Adrenal gland (tissue), 12 donors: ENCODE measurements around the gene COL15A1. TPM values are rescaled to one million over a fixed set of nuclear protein-coding genes. Genes with fewer than 3 reads are reported as not detected.

ENCODE experiments used
- DNase-seq, 7 donors: peaks; one replicate each; pipeline ENCODE4 v3.0.0-alpha.2; 2019 to 2020
- H3K27ac ChIP-seq, 5 donors: fragments of 200-600 bp; sonication (generic) in 4 of 5; 1 replicate in 3 of 5; 2 replicates in 2 of 5; pipeline versions ENCODE4 v1.5.1 to v1.8.0; 2016 to 2020; ENCODE audit warnings: mild to moderate bottlenecking in 1 of 5
- H3K27me3 ChIP-seq: fragments of 200-600 bp; 2 replicates; pipeline ENCODE4 v1.8.0; 2021
- H3K36me3 ChIP-seq, 2 donors: fragments of 200-600 bp; replicated peaks in 1 of 2; 1 replicate in 1 of 2; 2 replicates in 1 of 2; pipeline versions ENCODE4 v1.5.1 to v1.8.0; 2018 to 2022
- H3K4me1 ChIP-seq, 2 donors: fragments of 200-600 bp; replicated peaks in 1 of 2; 1 replicate in 1 of 2; 2 replicates in 1 of 2; pipeline versions ENCODE4 v1.5.1 to v1.8.0; 2018 to 2021
- H3K4me3 ChIP-seq, 4 donors: fragments of 200-600 bp; sonication (generic) in 3 of 4; one replicate each; pipeline ENCODE4 v1.5.1; 2016 to 2018
- H3K9me3 ChIP-seq, 3 donors: fragments of 200-600 bp; sonication (generic) in 1 of 3; replicated peaks in 1 of 3; 1 replicate in 2 of 3; 2 replicates in 1 of 3; pipeline versions ENCODE4 v1.5.1 to v1.8.0; 2016 to 2021
- CTCF ChIP-seq, 6 experiments: fragments of 450-650 bp in 4 of 6; fragments of 200-600 bp in 2 of 6; sonication (generic) in 1 of 6; IDR thresholded peaks; 1 replicate in 5 of 6; 2 replicates in 1 of 6; pipeline versions ENCODE4 v1.5.1 to v1.8.0; 2016 to 2021; ENCODE audit warnings: antibody characterized with exemption in 6 of 6, mild to moderate bottlenecking in 2 of 6, moderate library complexity in 1 of 6
- POLR2A ChIP-seq, 2 donors: fragments of 450-650 bp; IDR thresholded peaks; one replicate each; pipeline ENCODE4 v1.6.1; 2017; ENCODE audit warnings: antibody characterized with exemption in 2 of 2, mild to moderate bottlenecking in 2 of 2, moderate library complexity in 1 of 2
- WGBS, 4 donors: extraction: QIAGEN DNeasy Blood & Tissue Kit in 2 of 4; methylation state at CpG; one replicate each; pipeline versions ENCODE4 v1.1.5 to v1.1.7; 2013 to 2017; 5-methylcytosine and 5-hydroxymethylcytosine counted together
- intact Hi-C, 2 donors: fragments of 100-400 bp; cut with DNase I; formaldehyde crosslinking; loops; one replicate each; pipeline versions ENCODE4 v1.14.1 to v1.15.0; 2022 to 2023
- polyA plus RNA-seq, 3 donors: library from polyadenylated mRNA; stranded (reverse); fragments of 200-250 nt in 2 of 3; fragments of 350-450 nt in 1 of 3; fragmentation: Illumina TruSeq in 1 of 3; extraction: RNeasy Lipid Tissue Mini Kit (QIAGEN cat#74804) in 1 of 3; gene quantifications; one replicate each; pipeline ENCODE4 v1.2.3, GENCODE V29; 2013 to 2014
- total RNA-seq, 9 donors: library from RNA; depleted of rRNA in 4 of 9; stranded (reverse); fragments of >200 nt in 4 of 9; fragments of 120-200 nt in 1 of 9; fragmentation: NEBNext Ultra II Directional in 1 of 9; extraction: Animal tissue kit (Norgen Biotek cat#: 25700) in 1 of 9; gene quantifications; one replicate each; pipeline versions ENCODE4 v1.1.0 to v1.2.4, GENCODE V29; 2013 to 2023
- donor health status: healthy with polysubstance abuse.
- donor health status: Bipolar disorder and iron deficiency.
- donor health status: DM: yes; HTN: yes; CAD: no.
- donor health status: DM: no; HTN: no; CAD: no.
- donor health status: DM: no; HTN: no; CAD: no.
- donor health status: DM: yes; HTN: yes; CAD: no.

The COL15A1 gene
- total and polyA plus RNA-seq, 12 donors = 34.8 to 320 (median 101) TPM

DNA sequence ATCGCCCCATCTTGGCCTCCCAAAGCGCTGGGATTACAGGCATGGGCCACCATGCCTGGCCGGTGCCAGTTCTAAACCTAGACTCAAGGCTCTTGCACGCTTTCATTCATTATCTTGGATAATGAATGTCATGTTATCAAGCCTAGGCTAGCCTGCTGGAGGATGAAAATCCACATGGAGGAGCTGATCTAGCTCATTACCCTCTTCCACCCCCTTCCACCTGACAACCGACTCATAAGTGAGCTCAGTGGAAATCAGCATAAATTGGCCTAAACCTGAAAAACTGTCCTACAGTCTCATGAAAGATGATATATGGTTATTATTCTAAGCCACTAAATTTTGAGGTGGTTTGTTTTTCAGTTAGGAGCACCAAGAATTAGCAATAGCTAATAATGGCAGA is 157.6 kb downstream of the COL15A1 start:
- H3K4me3 ChIP-seq = no peak overlapping the region
- H3K27ac ChIP-seq = no peak overlapping the region
- H3K36me3 ChIP-seq = no peaks in the 10 kb centered on the region
- WGBS, 4 donors = 95 to 98% (median 97%) methylated on average over 5 of the region's 5 CpGs
- DNase-seq = no peak
- TF ChIP-seq CTCF (IDR thresholded peaks at IDR 0.05) (no peak), POLR2A (IDR thresholded peaks at IDR 0.05) (no peak)
- intact Hi-C loops = loop anchor here in 1 of 2 donors (10.0 kb wide), 1 partner anchor 86 kb away; no protein-coding TSS in a partner anchor
- H3K4me1 ChIP-seq = peaks cover 6 to 12% of the 10 kb centered on the region in 2 donors
- no peaks in the 10 kb centered on the region for H3K9me3 ChIP-seq
- no peaks in the 10 kb centered on the region for H3K27me3 ChIP-seq

- intact Hi-C loops = loop anchor here in 1 of 2 donors (10.0 kb wide), 1 partner anchor 87 kb away; no protein-coding TSS in a partner anchor
- WGBS, 4 donors = 94 to 97% (median 96%) methylated on average over 2 of the region's 2 CpGs
These were observed 158.1 kb downstream of the COL15A1 start for GRCh38 chr9:99101812-99102211.

GRCh38 chr9:99103054-99103895 is 159.6 kb downstream of the COL15A1 start:
- Histone ChIP-seq H3K4me3 (no peak overlapping the region), H3K4me1 (peaks cover 6 to 23% of the 10 kb centered on the region in 2 donors), H3K36me3 (no peaks in the 10 kb centered on the region), H3K27me3 (no peaks in the 10 kb centered on the region), H3K9me3 (no peaks in the 10 kb centered on the region), H3K27ac (peak overlapping the region in 2 of 5 donors; percentile 45 to 82)
- WGBS, 4 donors = 84 to 88% (median 85%) methylated on average over 11 of the region's 11 CpGs
- TF ChIP-seq POLR2A (IDR thresholded peaks at IDR 0.05) (no peak), CTCF (IDR thresholded peaks at IDR 0.05) (no peak)
- intact Hi-C loops = loop anchor here in 1 of 2 donors (10.0 kb wide), 1 partner anchor 88 kb away; no protein-coding TSS in a partner anchor
- DNase-seq = peak in 1 of 7 donors; percentile 59

More at GRCh38 chr9:99101812-99102211, 158.1 kb downstream of the COL15A1 start:
- no peak for DNase-seq
- Histone ChIP-seq H3K4me3 (no peak overlapping the region), H3K27ac (no peak overlapping the region), H3K27me3 (no peaks in the 10 kb centered on the region), H3K36me3 (no peaks in the 10 kb centered on the region), H3K9me3 (no peaks in the 10 kb centered on the region), H3K4me1 (peaks cover 6 to 18% of the 10 kb centered on the region in 2 donors)
- no peak for TF ChIP-seq POLR2A (IDR thresholded peaks at IDR 0.05)
- TF ChIP-seq CTCF (IDR thresholded peaks at IDR 0.05) = no peak

- peaks cover 6 to 23% of the 10 kb centered on the region in 2 donors for H3K4me1 ChIP-seq
- WGBS, 4 donors = 20 to 27% (median 24%) methylated on average over 14 of the region's 14 CpGs
- peak in 1 of 7 donors; percentile 10 for DNase-seq
These were observed 160.3 kb downstream of the COL15A1 start for GRCh38 chr9:99103901-99104458.

More at GRCh38 chr9:99103901-99104458, 160.3 kb downstream of the COL15A1 start:
- Histone ChIP-seq H3K9me3 (no peaks in the 10 kb centered on the region), H3K27ac (peak overlapping the region; percentile 26 to 99 (median 74)), H3K4me3 (peak overlapping the region in 2 of 4 donors; percentile 11 to 85), H3K27me3 (no peaks in the 10 kb centered on the region), H3K36me3 (no peaks in the 10 kb centered on the region)
- intact Hi-C loops = loop anchor here in 1 of 2 donors (10.0 kb wide), 1 partner anchor 89 kb away; no protein-coding TSS in a partner anchor
- TF ChIP-seq CTCF (IDR thresholded peaks at IDR 0.05) = no peak
- TF ChIP-seq POLR2A (IDR thresholded peaks at IDR 0.05) = no peak
